Stimulated activated naive CD4-positive, alpha-beta T cell (primary cell): ENCODE data around the gene PHLDB1.
A peak's percentile ranks its signal among the peaks of the same experiment; 100 is the strongest.

ENCODE experiments used
- DNase-seq, 6 experiments: peaks; one replicate each; lab custom pipeline; 2025; lab: John Stamatoyannopoulos, UW

PHLDB1 gene

GRCh38 chr11:118639899-118640298 is 32.5 kb downstream of the PHLDB1 start:
- no peak for DNase-seq

GRCh38 chr11:118640332-118641154 is 33.1 kb downstream of the PHLDB1 start:
- DNase-seq: no peak

- no peak for DNase-seq
These were observed 34.1 kb downstream of the PHLDB1 start for GRCh38 chr11:118641397-118642019.

DNA sequence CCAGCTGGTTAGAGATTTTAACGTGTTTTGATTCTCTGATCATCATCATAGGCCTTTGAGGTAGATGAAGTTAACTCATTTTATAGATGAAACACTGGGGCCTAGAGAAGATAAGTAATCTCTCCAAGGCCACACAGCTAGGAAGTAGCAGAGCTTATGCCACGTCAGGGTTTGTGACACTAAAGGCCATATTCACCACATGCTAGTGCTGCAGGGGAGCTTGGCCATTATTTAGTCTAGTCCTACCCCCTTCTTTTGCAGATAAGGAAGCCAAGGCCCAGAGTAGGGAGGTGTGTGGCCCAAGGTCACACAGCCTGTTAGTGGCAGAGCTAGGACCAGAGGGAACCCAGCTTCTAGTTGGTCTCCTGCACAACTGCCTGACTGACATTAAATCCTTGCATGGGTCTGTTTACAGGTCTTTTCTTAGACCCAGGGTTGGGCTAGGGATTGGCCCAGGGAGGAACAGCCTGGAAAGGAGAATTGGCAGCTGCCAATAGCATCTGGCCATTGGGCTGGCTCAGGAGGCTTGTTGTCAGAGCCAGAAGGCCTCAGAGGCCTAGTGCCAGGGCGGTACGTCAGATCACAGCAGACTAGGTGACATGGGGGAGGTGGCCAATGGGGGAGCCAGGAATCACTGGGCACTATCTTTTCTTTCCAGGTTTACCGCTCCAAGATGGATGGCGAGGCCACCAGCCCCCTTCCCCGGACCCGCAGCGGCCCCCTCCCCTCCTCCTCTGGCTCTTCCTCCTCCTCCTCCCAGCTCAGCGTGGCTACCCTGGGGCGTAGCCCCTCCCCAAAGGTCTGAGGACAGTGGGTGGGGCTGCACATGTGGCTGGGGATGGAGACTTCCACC is 36.0 kb downstream of the PHLDB1 start:
- no peak for DNase-seq

DNA sequence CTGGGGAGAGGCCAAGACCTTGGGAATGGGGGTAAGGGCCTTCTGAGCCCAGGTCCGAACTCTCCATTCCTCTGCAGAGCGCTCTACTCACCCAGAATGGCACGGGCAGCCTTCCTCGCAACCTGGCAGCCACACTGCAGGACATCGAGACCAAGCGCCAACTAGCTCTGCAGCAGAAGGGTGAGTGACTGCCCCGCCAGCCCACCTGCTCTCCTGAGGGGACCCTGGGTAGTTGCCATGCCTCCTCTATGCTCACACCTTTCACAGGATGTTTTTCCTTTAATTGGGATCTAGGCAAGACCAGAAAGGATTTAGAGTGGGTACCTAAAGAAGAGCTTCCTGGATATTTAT is 36.6 kb downstream of the PHLDB1 start:
- DNase-seq: no peak

DNA sequence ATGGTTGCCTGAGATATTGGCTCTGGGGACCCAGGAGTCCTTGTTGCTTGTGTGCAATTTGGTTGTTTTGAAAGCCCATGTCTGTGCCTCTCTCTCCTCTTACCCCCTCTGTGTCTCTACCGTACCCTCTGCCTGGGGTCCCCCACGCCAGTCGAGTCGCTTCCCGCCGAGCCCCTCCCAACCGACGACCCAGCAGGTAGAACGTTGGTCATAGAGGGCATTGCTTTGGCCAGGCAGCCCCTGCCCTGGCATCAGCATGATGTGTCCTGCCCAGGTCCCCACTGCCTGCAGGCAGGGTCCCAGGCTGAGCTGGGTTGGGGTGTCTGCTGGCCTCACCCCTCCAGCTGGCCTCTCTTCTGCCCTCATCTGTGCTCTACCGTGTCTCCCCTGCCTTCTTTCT is 37.1 kb downstream of the PHLDB1 start:
- no peak for DNase-seq

DNA sequence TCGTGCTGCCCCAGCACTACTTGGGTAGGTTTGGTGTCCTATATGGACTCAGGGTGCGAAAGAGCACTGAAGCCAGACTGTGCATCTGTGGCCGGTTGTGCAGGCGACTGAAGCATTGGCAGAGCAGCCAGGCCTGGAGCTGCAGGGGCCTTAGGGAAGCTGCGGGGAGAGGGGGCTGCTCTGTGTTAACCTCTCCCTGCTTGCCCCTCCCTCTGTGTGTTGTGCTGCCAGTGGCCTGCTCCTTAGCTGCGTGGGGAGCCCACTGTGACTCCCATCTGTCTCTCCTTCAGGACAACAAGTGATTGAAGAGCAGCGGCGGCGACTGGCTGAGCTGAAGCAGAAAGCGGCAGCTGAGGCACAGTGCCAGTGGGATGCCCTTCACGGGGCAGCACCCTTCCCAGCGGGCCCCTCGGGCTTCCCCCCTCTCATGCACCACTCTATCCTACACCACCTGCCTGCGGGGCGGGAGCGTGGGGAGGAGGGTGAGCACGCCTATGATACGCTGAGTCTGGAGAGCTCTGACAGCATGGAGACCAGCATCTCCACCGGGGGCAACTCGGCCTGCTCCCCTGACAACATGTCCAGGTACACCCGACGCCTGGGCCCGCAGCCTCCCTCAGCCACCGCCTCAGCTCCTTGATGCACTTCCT is 37.8 kb downstream of the PHLDB1 start:
- no peak for DNase-seq

DNA sequence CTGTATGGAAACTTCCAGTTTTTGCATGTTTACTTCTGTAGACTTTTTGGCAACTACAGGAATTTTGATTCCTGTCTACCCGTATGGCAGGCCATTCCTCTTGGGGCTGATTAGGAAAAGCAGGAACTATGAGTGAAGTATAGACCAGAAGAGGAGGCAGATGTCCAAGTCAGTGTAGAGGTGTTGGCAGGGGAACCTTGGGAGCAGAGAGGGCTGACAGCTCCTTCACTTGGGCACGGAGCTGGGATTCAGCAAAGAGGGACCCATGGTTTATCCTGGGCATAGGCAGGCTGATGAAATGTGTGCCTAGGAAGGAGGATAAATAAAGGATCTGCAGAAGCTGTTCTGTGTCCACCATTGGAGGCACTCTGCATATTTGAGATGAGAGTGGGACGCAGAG is 39.0 kb downstream of the PHLDB1 start:
- no peak for DNase-seq

- no peak for DNase-seq
These were observed 40.9 kb downstream of the PHLDB1 start for GRCh38 chr11:118648291-118648690.

DNA sequence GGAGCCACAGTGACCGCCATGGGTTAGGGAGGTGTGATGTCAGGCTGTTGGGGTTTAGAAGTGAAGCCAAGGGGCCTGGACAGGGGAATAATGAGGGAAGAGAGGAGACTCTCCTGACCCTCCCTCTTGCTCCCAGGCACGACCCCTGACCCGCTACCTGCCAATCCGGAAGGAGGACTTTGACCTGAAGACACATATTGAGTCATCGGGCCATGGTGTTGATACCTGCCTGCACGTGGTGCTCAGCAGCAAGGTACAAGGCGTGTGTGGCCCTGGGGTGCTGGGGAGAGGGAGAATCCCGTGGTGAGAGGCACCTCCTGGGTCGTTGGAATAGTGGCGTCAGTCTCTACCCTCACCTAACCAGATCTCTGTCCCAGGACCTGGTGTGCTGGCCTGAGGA is 42.5 kb downstream of the PHLDB1 start:
- DNase-seq: no peak

DNA sequence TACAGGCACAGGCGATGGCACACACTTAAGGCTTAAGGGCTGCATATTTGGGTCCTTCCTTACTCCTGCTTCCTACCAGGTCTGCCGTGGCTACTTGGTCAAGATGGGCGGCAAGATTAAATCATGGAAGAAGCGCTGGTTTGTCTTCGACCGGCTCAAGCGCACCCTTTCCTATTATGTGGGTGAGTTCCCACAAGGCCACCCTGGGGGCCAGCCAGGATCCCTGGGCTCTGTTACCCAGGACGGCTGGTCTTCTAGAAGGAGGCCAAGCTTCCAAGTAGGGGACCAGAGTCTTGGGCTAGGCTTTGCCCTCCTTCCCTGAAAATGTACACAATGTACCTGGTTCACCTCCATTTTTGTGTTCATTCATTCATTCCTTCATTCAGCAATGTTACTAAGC is 43.0 kb downstream of the PHLDB1 start:
- DNase-seq: no peak

DNA sequence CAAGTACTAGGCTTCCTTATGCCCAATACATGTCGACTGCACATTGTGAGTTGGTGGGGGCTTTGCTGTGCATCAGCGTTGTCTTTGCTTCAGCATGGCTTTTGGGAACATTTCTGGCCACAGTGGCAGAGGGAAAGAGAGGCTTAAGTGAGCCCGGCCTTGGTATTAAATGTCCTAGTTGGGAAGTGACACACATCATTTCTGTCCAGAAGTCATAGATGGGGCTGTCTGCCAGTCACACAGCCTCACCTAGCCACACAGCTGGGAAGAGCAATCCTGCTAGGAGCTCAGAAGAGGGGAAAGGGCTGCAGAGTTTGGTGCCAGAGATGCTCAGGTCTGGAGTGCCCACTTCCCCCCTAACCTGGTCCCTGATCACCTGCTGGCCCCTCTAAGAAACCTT is 44.4 kb downstream of the PHLDB1 start:
- DNase-seq: no peak

DNA sequence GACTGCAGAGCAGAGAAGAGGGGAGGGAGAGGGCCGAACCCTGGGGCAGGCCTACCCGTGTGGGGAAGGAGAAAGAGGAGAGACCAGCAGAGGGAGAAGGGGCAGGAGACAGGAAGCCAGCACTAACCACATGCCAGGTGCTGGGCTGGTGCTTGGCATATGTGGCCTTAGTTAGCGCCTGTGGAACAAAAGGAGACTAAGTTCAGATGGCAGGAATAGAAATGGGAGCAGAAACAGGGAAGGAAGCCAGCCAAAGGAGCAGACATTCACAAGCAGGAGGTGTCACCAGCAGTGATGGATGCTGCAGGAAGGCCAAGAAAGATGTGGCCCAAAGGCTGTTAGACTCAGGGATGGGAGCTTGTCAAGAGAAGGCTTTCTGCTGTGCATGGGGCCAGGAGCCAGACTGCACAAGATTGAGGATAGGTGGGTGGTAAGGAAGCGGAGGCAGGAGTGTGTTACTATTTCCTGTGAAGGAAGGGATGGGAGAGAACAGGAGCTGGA is 45.3 kb downstream of the PHLDB1 start:
- peak in 1 of 6 experiments; percentile 1 for DNase-seq

DNA sequence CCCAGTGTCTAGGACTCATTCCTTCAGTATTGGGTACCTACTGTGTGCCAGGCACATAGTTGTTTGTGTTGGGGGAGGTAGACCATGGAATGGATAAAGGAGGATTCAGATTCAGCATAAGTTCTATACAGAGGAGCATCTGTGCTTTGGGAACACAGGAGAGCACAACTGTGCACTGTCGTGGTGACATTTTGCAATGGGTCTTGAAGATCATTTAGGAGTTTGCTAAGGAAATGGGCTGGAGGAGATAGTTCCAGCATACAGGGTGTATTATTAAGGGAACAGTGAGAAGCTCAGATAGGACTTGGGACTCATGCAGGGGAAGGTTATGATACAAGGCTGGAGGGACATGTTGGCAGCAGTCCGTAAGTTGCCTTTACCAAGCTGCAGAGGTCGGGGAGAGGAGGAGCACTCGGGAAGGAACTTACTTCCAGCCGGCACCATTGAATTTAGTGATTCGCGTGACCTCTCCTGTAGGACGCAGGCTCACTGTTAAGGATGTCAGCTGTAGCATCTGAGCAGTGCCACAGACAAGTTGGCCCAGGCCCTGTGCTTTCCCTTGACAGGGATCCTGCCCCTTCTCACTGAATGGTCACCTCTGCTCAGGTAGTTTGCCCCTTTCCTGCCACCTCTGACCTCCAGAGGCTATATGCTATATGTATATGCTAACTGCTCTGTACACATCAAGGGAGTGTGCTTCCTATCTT is 46.4 kb downstream of the PHLDB1 start:
- DNase-seq: no peak

GRCh38 chr11:118655486-118656190 is 48.2 kb downstream of the PHLDB1 start:
- DNase-seq: no peak

GRCh38 chr11:118656563-118657165 is 49.2 kb downstream of the PHLDB1 start:
- DNase-seq: no peak

DNA sequence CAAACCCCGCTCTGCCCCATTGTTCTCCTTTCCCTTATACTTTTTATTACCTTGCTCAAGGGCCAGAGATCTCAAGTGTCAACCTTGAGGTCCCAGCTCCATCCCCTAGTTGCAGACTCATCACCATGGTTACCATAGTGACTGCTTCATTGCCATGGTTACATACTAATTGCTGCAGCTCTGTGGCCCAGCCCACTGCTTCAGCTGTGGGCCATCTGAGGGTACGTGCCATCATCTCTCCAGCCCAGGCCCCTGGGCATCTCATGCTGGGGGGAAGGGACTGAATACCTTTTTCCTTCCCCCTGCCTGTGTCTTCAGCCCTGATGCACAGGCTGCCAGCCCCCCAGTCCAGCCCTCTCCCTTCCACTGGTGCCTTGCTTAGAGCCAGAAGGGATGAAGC is 49.8 kb downstream of the PHLDB1 start:
- no peak for DNase-seq

- DNase-seq: no peak
These were observed 50.5 kb downstream of the PHLDB1 start for GRCh38 chr11:118657709-118658428.

DNA sequence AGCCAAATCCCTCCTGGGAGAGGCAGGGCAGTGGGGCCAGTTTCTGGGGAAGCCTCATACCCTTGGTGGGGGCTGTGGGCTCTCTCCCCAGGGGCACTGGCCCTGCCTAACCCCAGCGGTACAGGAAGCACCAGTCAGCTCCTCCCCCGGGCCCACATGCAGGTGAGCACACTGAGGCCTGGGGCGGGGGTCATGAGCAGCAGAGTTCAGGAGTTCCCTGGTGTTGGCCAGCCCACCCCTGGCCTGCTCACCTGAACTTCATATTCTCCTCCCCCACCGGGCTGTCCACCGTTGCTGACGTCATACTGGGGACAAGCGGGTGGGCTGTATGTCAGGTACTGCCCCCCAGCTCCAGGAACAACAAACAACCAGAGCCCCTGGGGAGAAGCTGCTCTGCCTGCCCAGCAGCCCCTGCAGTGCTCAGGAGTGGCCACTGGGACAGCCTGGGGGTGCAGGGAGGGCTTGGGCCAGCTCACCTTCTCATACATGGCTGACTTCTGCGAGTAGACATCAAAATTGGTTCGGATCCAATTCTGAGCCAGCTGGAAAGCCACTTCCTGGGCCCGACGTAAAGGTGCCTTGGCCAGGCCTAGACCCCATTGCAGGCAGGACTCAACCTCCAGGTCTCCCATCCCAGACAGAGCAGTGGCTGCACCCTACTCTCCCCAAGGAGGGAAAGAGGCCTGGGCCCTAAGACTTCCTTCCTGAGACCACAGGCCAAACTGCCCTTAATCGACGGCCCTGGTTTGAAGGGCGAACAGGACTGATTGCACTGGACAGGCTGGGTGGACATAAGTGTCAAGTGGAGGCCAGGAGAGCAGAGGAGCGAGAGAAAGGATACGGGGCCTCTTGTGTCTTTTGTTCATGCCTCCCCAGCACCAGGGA is 51.3 kb downstream of the PHLDB1 start:
- no peak for DNase-seq
